ENCODE measurements around the gene HIP1R.
"Not testable (repeated sequence)": the region's sequence is repeated elsewhere in the genome, so short reads cannot be mapped to it uniquely, and the experiment has no call there.

The HIP1R gene

GRCh38 chr12:122834921-122835749 lies at the start of gene HIP1R:
Gene HIP1R (plus strand): TSS chr12:122835457. CDS start chr12:122835551, 94 bp downstream.
- DNase-seq (ENCODE audit: low read depth): peak; percentile 40

- DNase-seq (ENCODE audit: low read depth): no peak
Observed at GRCh38 chr12:122785503-122785902, 49.8 kb upstream of the HIP1R start.

GRCh38 chr12:122788387-122788786 lies 46.9 kb upstream of the HIP1R start:
- DNase-seq (ENCODE audit: low read depth): no peak

GRCh38 chr12:122789637-122790036 lies 45.6 kb upstream of the HIP1R start:
- DNase-seq (ENCODE audit: low read depth): no peak

GRCh38 chr12:122790393-122791075 lies 44.7 kb upstream of the HIP1R start:
- no peak for DNase-seq (ENCODE audit: low read depth)

GRCh38 chr12:122793685-122794106 lies 41.6 kb upstream of the HIP1R start:
- DNase-seq (ENCODE audit: low read depth): no peak

- no peak for DNase-seq (ENCODE audit: low read depth)
Observed at GRCh38 chr12:122795807-122796206, 39.5 kb upstream of the HIP1R start.

- DNase-seq (ENCODE audit: low read depth): no peak
Observed at GRCh38 chr12:122799641-122800243, 35.5 kb upstream of the HIP1R start.

GRCh38 chr12:122803937-122804336 lies 31.3 kb upstream of the HIP1R start:
- DNase-seq (ENCODE audit: low read depth): no peak

GRCh38 chr12:122804957-122805356 lies 30.3 kb upstream of the HIP1R start:
- not testable (repeated sequence) for DNase-seq (ENCODE audit: low read depth)

- no peak for DNase-seq (ENCODE audit: low read depth)
Observed at GRCh38 chr12:122807651-122808050, 27.6 kb upstream of the HIP1R start.

- DNase-seq (ENCODE audit: low read depth): no peak
Observed at GRCh38 chr12:122811777-122812176, 23.5 kb upstream of the HIP1R start.

GRCh38 chr12:122813310-122813713 lies 21.9 kb upstream of the HIP1R start:
- no peak for DNase-seq (ENCODE audit: low read depth)

GRCh38 chr12:122819209-122819785 lies 16.0 kb upstream of the HIP1R start:
- no peak for DNase-seq (ENCODE audit: low read depth)

- no peak for DNase-seq (ENCODE audit: low read depth)
Observed at GRCh38 chr12:122820138-122820537, 15.1 kb upstream of the HIP1R start.

GRCh38 chr12:122820838-122821271 lies 14.4 kb upstream of the HIP1R start:
- no peak for DNase-seq (ENCODE audit: low read depth)

GRCh38 chr12:122823429-122823828 lies 11.8 kb upstream of the HIP1R start:
- no peak for DNase-seq (ENCODE audit: low read depth)

- DNase-seq (ENCODE audit: low read depth): no peak
Observed at GRCh38 chr12:122825773-122826724, 9.2 kb upstream of the HIP1R start.

GRCh38 chr12:122827258-122827657 lies 8.0 kb upstream of the HIP1R start:
- DNase-seq (ENCODE audit: low read depth): no peak

GRCh38 chr12:122830517-122831214 lies 4.6 kb upstream of the HIP1R start:
- DNase-seq (ENCODE audit: low read depth): no peak

All from stimulated activated CD8-positive, alpha-beta memory T cell treated with anti-CD3 and anti-CD28 coated beads, Interleukin-12 subunit alpha, Interleukin-12 subunit beta, amount 100 ng/mL, for 4 hours (primary cell).